ENCODE measurements around the gene SYCN.

DNA sequence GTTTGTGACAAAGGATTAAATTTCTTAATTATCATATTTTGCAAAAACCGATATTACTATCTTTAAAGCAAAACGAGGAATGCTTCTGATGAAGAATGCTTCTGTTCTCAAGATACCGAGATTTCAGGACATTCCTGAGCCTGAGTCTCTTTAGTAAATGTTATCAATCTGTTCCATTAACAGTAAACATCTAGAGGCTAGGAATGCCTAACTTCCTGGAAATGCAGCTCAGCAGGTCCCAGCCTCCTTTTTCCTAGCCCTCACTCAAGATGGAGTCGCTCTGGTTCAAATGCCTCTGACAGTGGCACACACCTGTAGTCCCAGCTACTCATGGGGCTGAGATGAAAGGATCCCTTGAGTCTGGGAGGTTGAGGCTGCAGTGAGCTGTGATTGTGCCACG is 47.0 kb upstream of the SYCN start:
- TF ChIP-seq, protein P1, sequence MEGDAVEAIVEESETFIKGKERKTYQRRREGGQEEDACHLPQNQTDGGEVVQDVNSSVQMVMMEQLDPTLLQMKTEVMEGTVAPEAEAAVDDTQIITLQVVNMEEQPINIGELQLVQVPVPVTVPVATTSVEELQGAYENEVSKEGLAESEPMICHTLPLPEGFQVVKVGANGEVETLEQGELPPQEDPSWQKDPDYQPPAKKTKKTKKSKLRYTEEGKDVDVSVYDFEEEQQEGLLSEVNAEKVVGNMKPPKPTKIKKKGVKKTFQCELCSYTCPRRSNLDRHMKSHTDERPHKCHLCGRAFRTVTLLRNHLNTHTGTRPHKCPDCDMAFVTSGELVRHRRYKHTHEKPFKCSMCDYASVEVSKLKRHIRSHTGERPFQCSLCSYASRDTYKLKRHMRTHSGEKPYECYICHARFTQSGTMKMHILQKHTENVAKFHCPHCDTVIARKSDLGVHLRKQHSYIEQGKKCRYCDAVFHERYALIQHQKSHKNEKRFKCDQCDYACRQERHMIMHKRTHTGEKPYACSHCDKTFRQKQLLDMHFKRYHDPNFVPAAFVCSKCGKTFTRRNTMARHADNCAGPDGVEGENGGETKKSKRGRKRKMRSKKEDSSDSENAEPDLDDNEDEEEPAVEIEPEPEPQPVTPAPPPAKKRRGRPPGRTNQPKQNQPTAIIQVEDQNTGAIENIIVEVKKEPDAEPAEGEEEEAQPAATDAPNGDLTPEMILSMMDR (conservative IDR thresholded peaks at IDR 0.05; ENCODE audit: low read length) = no peak
- TF ChIP-seq EZH2phosphoT487 (IDR thresholded peaks at IDR 0.05; ENCODE audit: borderline replicate concordance, low read depth, low read length) = no peak

All from OCI-LY7 (cell line).